ENCODE data around the gene NCAPG2.

DNA sequence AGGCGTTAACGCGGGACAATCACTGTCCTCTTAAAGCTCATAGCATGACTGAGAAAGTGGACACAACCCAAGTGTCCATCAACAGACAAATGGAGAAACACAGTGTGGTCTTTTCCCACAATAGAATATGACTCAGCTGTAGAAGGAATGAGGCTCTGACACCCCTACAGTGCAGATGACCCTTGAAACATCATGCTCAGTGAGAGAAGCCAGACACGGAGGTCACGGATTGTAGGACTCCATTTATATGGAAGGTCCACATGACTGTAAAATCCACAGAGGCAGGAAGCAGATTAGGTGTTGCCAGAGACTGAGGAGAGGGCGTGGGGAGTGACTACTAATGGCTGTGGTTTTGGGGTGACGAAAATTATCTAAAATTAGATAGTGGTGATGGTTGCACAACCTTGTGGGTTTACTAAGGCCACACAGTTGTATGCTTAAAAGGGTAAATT, 6.1 kb upstream of the NCAPG2 start:
- TF ChIP-seq ARNTL (CRISPR knock-in tag; IDR thresholded peaks at IDR 0.05) = no peak
- TF ChIP-seq ZSCAN29 (CRISPR knock-in tag; conservative IDR thresholded peaks at IDR 0.05) = no peak
- no peak for TF ChIP-seq RBM39 (IDR thresholded peaks at IDR 0.05; ENCODE audit: low read depth, low read length, poor library complexity, severe bottlenecking)
- TF ChIP-seq ZBTB42 (CRISPR knock-in tag; IDR thresholded peaks at IDR 0.05) = no peak
- no peak for TF ChIP-seq NR3C1 (CRISPR knock-in tag; IDR thresholded peaks at IDR 0.05)
- TF ChIP-seq HNRNPL (IDR thresholded peaks at IDR 0.05; ENCODE audit: low read depth, low read length) = no peak
- no peak for TF ChIP-seq EZH2 (conservative IDR thresholded peaks at IDR 0.05; ENCODE audit: low read depth, low read length)
- no peak for TF ChIP-seq FOSL1 (CRISPR knock-in tag; IDR thresholded peaks at IDR 0.05; ENCODE audit: borderline replicate concordance)
- TF ChIP-seq HNF4G (IDR thresholded peaks at IDR 0.05; ENCODE audit: borderline replicate concordance, low read depth, low read length) = no peak
- no peak for TF ChIP-seq HNF4G (CRISPR knock-in tag; IDR thresholded peaks at IDR 0.05; ENCODE audit: borderline replicate concordance, low read depth)

Data from HepG2 (cell line).